Panc1 (cell line): ENCODE measurements around the gene DROSHA. TPM values are rescaled to one million over a fixed set of nuclear protein-coding genes. Genes with fewer than 3 reads are reported as not detected.

Experiments used
- ATAC-seq: fragments of 200-7000 bp; cut with Tn5 transposase; 2 replicates; pipeline ENCODE4 v1.9.1; 2020; ENCODE audit warnings: mild to moderate bottlenecking, moderate library complexity
- BruUV-seq: library from RNA; stranded (reverse); fragments of 400-500 nt; replicated peaks from 2 replicates; lab custom pipeline; 2021; lab: Mats Ljungman, UMichigan
- CTCF ChIA-PET: fragments of 300-600 bp; sonication (Branson Sonifier 250); formaldehyde crosslinking; loops from one replicate; lab custom pipeline; 2022; ENCODE audit warnings: antibody characterized with exemption; lab: Charles Lee
- POLR2A ChIA-PET: fragments of 300-600 bp; sonication (Branson Sonifier 250); formaldehyde crosslinking; loops from one replicate; lab custom pipeline; 2022; ENCODE audit warnings: antibody characterized with exemption; lab: Charles Lee
- DNase-seq: peaks from one replicate; pipeline ENCODE4 v3.0.0-alpha.2; 2010; ENCODE audit warnings: low read depth, low spot score
- H3K27ac ChIP-seq: 2 replicates; pipeline ENCODE4 v1.5.1; 2011; ENCODE audit warnings: mild to moderate bottlenecking, low read length, inconsistent platforms
- H3K27me3 ChIP-seq: fragments of 200-500 bp; sonication (Bioruptor generic); 2 replicates; pipeline ENCODE4 v1.6.0; 2014; ENCODE audit warnings: low read length, inconsistent platforms; ENCODE audit not compliant: control insufficient read depth, insufficient read depth
- H3K36me3 ChIP-seq: fragments of 200-500 bp; sonication (Bioruptor generic); 2 replicates; pipeline ENCODE4 v1.5.1; 2014; ENCODE audit warnings: inconsistent platforms, mild to moderate bottlenecking, low read length, moderate library complexity; ENCODE audit not compliant: control insufficient read depth, insufficient read depth
- H3K4me1 ChIP-seq: 2 replicates; pipeline ENCODE4 v1.5.1; 2011; ENCODE audit warnings: inconsistent platforms, mild to moderate bottlenecking, low read length, moderate library complexity; ENCODE audit not compliant: control insufficient read depth, insufficient read depth
- H3K4me3 ChIP-seq, 2 experiments: 2 replicates each; pipeline ENCODE4 v1.5.1; 2011 to 2012; ENCODE audit warnings: low read depth in 2 of 2, low read length in 2 of 2, mild to moderate bottlenecking in 2 of 2, inconsistent platforms in 1 of 2, moderate library complexity in 1 of 2
- H3K9me3 ChIP-seq: fragments of 200-500 bp; sonication (Bioruptor generic); 2 replicates; pipeline ENCODE4 v1.5.1; 2014; ENCODE audit warnings: low read depth, mild to moderate bottlenecking, inconsistent platforms, low read length, moderate library complexity; ENCODE audit not compliant: control insufficient read depth, insufficient read depth
- CTCF ChIP-seq: fragments of 450-650 bp; IDR thresholded peaks from 2 replicates; pipeline ENCODE4 v1.5.1; 2017; ENCODE audit warnings: mild to moderate bottlenecking
- POLR2AphosphoS5 ChIP-seq: IDR thresholded peaks from 2 replicates; pipeline ENCODE4 v1.6.1; 2012; ENCODE audit warnings: mild to moderate bottlenecking, low read depth, low read length, moderate library complexity
- REST ChIP-seq, 2 experiments: IDR thresholded peaks; 2 replicates each; pipeline ENCODE4 v1.6.1; 2011 to 2012; ENCODE audit warnings: low read depth in 2 of 2, control low read depth in 1 of 2, low read length in 1 of 2, mild to moderate bottlenecking in 1 of 2, moderate library complexity in 1 of 2; ENCODE audit not compliant: insufficient read depth in 1 of 2
- SIN3A ChIP-seq: IDR thresholded peaks from 2 replicates; pipeline ENCODE4 v1.6.1; 2012; ENCODE audit warnings: low read depth, mild to moderate bottlenecking, low read length, moderate library complexity, borderline replicate concordance; ENCODE audit not compliant: insufficient read depth
- TCF7L2 ChIP-seq: IDR thresholded peaks from 2 replicates; pipeline ENCODE4 v1.6.1; 2011; ENCODE audit warnings: mild to moderate bottlenecking, low read depth, low read length, inconsistent platforms
- in situ Hi-C: cut with HindIII; loops from 2 replicates; pipeline ENCODE4 v1.10.0; 2016; ENCODE audit warnings: low sequenced_read_pairs, low pct_unique_long_range_greater_than_20kb
- intact Hi-C: fragments of 100-400 bp; cut with micrococcal nuclease; formaldehyde crosslinking; loops from one replicate; pipeline ENCODE4 v1.10.0; 2022; ENCODE audit not compliant: unreplicated experiment
- total RNA-seq: library from RNA; stranded (reverse); gene quantifications from one replicate; pipeline ENCODE4 v1.2.1, GENCODE V29; 2021; ENCODE audit not compliant: unreplicated experiment

DROSHA gene
- total RNA-seq, 1 experiment from 2014 or later = 98.1 TPM

GRCh38 chr5:31464081-31464480 lies 67.8 kb downstream of the DROSHA start:
- DNase-seq = no peak
- POLR2A ChIA-PET = no interaction called here
- intact Hi-C loops (no loop called here), in situ Hi-C loops (no loop called here)
- no peaks in the 10 kb centered on the region for H3K9me3 ChIP-seq
- no peak overlapping the region for H3K27ac ChIP-seq
- H3K4me1 ChIP-seq = no peaks in the 10 kb centered on the region
- CTCF ChIA-PET = no interaction called here
- no peaks in the 10 kb centered on the region for H3K27me3 ChIP-seq
- TF ChIP-seq CTCF = no peak
- TF ChIP-seq SIN3A = no peak
- TF ChIP-seq TCF7L2 = no peak
- peaks cover 37% of the 10 kb centered on the region for H3K36me3 ChIP-seq
- no TSS peak for BruUV-seq
- no peak overlapping the region for H3K4me3 ChIP-seq
- ATAC-seq = no peak

- intact Hi-C loops = no loop called here
- POLR2A ChIA-PET = no interaction called here
- no TSS peak for BruUV-seq
- DNase-seq (no peak), ATAC-seq (no peak)
- Histone ChIP-seq H3K27ac (no peak overlapping the region), H3K9me3 (no peaks in the 10 kb centered on the region), H3K4me3 (no peak overlapping the region), H3K27me3 (no peaks in the 10 kb centered on the region), H3K36me3 (peaks cover 37% of the 10 kb centered on the region), H3K4me1 (no peaks in the 10 kb centered on the region)
- TF ChIP-seq SIN3A (no peak), CTCF (no peak), TCF7L2 (no peak), POLR2AphosphoS5 (no peak), REST (IDR thresholded peaks at IDR 0.05; ENCODE audit: insufficient read depth in 1 of 2, low read depth in 2 of 2, low read length in 1 of 2) (no peak)
- in situ Hi-C loops = no loop called here
- CTCF ChIA-PET = no interaction called here
These were observed 68.5 kb downstream of the DROSHA start for GRCh38 chr5:31463351-31463750.
